DMS53 (cell line): Measurements from ENCODE around the gene TXNDC9.
A peak's percentile ranks its signal among the peaks of the same experiment; 100 is the strongest.
"Not testable (repeated sequence)": the region's sequence is repeated elsewhere in the genome, so short reads cannot be mapped to it uniquely, and the experiment has no call there.

Experiments
- DNase-seq: peaks from one replicate; lab custom pipeline; 2025; lab: John Stamatoyannopoulos, UW

The TXNDC9 gene

GRCh38 chr2:99325384-99325783, 10.7 kb downstream of the TXNDC9 start:
- DNase-seq = no peak

GRCh38 chr2:99317873-99318200, 18.3 kb downstream of the TXNDC9 start:
- not testable (repeated sequence) for DNase-seq

GRCh38 chr2:99317161-99317872, 18.8 kb downstream of the TXNDC9 start:
- DNase-seq = no peak

- DNase-seq = not testable (repeated sequence)
Observed at GRCh38 chr2:99301097-99301496, 35.0 kb downstream of the TXNDC9 start, which contains the start of gene LYG1. TSS of gene LYG1 (minus strand) at chr2:99301197. CDS start at chr2:99295670, 5,527 bp downstream.

DNA sequence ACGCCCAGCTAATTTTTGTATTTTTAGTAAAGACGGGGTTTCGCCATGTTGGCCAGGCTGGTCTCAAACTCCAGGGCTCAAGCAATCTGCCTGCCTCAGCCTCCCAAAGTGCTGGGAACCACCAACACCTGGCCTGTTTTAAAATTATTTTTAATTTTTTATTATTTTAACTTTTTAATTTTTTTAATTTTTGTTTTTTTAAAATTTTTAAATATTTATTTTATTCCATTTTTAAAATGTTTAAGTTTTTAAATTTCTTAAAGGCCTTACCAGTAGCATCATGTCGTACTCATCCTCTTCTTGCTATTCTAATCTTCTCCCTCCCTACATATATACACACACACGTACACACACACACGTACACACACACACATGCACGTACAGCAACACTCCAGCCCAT, 36.6 kb downstream of the TXNDC9 start:
- no peak for DNase-seq

DNA sequence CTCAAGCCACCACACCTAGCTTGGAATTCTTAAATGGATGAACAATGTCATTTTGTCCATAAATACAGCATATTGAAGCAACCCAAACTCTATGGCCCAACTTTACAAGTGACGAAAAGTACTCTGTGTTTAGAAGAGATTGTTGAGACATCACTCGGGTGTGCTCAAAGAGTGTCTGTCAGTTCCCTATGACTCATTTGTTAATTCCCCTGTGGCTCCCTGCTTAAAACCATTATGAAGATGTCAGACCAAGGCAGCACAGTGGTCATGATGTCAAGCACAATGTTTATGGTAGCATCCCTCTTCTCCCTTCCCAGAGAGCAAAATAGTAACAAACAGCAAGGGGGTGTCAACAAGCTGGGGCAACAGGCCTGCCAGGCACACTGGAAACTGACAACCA, 38.1 kb downstream of the TXNDC9 start:
- no peak for DNase-seq

DNA sequence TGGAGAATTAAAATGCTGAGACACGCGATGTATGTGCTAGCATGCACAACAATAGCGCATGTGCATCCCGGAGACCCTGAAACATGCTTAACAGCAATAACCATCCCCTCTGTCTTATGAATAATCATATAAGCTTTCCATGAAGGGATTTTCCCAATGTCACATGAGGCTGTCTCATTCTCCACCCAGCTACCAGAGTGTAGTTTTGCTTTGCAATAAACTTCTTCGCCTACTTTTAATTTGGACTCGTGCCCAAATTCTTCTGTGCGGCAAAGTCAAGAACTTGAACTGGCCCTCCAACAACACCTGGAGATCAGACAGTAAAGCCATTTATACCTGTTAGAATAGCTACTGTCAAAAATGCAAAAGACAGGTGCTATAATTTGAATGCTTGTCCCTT, 50.6 kb downstream of the TXNDC9 start:
- DNase-seq = no peak

- DNase-seq = no peak
Observed at GRCh38 chr2:99279969-99280695, 56.0 kb downstream of the TXNDC9 start.

DNA sequence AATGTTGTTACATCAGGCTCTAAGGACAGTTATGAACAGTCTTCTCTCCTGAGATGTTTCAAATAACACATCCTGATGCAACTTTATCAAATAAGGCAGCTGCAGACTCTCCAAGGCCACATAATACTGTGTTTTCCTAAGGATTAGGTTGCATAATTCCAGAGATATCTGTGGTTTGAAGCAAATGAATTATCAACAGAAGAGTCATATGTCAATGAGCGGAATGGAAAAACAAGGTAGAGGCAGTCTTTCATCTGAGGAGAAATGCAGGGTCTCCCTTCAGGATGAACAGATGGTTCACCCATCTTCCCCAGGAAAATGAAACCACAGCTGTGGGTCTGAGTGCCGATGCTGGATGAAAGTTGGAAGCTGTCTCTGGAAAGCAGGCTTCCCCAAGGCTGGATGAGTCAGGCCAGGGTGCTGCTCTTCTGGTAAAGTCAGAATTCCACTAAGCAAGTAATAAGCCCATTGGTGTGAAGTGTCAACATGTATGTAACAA, 57.3 kb downstream of the TXNDC9 start:
- DNase-seq = peak; percentile 88

GRCh38 chr2:99278195-99278765, 57.9 kb downstream of the TXNDC9 start:
- DNase-seq = not testable (repeated sequence)

DNA sequence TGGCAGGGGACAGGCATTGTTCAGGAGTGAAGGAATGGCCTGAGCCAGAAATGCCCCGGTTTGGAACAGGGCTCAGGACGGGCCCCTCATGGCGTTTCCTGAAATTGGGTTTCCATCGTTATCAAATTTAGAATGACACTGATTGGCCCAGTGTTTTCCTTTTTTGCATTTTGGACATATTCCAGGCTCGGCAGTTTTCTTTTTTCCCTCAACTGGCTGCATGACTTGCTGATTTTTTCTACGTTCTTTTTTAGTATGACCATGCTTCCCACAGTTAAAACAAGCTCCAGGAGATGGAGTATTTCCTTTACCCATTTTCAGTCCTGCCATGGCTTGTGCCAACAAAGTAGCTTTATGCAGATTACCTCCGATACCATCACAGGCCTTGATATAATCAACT, 60.3 kb downstream of the TXNDC9 start:
- DNase-seq = no peak
